ENCODE results near the gene DZIP1L. TPM values are rescaled to one million over a fixed set of nuclear protein-coding genes. Genes with fewer than 3 reads are reported as not detected.

Gene DZIP1L
- total RNA-seq, 1 experiment from 2014 or later, result 10.4 TPM

DNA sequence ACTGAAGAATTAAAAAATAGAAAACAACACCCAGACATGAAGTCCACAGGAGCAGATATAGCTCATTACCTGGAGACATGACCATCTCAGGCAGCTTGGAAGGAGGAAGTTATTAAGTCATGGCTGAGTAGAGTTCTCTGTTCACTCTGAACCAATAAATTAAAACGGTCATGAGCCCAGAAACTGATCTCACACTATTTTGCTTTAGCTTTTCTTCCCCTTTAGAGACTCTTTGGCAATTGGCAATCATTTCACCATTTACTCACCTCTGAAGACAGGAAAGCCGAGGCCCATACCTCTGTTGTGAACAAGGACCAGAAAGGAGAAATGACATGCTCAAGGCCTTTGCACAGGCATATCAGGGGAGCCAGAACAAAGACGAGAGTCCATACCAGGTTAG is 78.8 kb downstream of the DZIP1L start:
- Histone ChIP-seq H4K5ac (ENCODE audit: insufficient read length, low read depth, low read length) (no peak overlapping the region), H3K56ac (ENCODE audit: insufficient read length, low read depth, low read length) (no peak overlapping the region), H3K79me2 (ENCODE audit: insufficient read depth, low read length) (no peaks in the 10 kb centered on the region), H3K4me1 (ENCODE audit: insufficient read depth, low read length) (no peaks in the 10 kb centered on the region), H2BK12ac (ENCODE audit: insufficient read length, low read depth, low read length) (no peak overlapping the region), H3K18ac (ENCODE audit: insufficient read length, low read depth, low read length) (no peak overlapping the region), H3K4ac (ENCODE audit: low read depth, low read length) (no peak overlapping the region), H4K8ac (replicated peaks; ENCODE audit: insufficient read length, low read depth, low read length) (no peak overlapping the region), H3K9me3 (ENCODE audit: control insufficient read depth, low read depth, low read length) (no peaks in the 10 kb centered on the region), H3K23me2 (ENCODE audit: insufficient read length, low read depth, low read length, poor library complexity, severe bottlenecking) (no peaks in the 10 kb centered on the region), H2AFZ (ENCODE audit: low read length) (no peak overlapping the region), H4K20me1 (ENCODE audit: control insufficient read depth, insufficient read depth, insufficient read length) (no peaks in the 10 kb centered on the region), H3K14ac (ENCODE audit: insufficient read depth, low read length) (no peak overlapping the region), H3K23ac (ENCODE audit: insufficient read length, low read depth, low read length) (no peak overlapping the region), H2AK5ac (ENCODE audit: insufficient read length, low read length) (no peak overlapping the region), H3K27me3 (ENCODE audit: insufficient read depth, low read length) (no peaks in the 10 kb centered on the region), H3K9ac (ENCODE audit: extremely low read depth, insufficient read length, low read length) (no peak overlapping the region), H2BK5ac (ENCODE audit: insufficient read length, low read length) (no peak overlapping the region), H2BK20ac (ENCODE audit: low read depth, low read length, poor library complexity, severe bottlenecking) (no peak overlapping the region), H3T11ph (ENCODE audit: low read length) (no peak overlapping the region), H3K79me1 (ENCODE audit: insufficient read depth, low read depth, low read length, poor library complexity, severe bottlenecking) (no peaks in the 10 kb centered on the region), H3K27ac (ENCODE audit: insufficient read length, low read depth, low read length) (no peak overlapping the region), H2BK15ac (ENCODE audit: low read depth, low read length) (no peak overlapping the region), H3K4me2 (ENCODE audit: insufficient read depth, insufficient read length, low read length) (no peak overlapping the region), H2BK120ac (ENCODE audit: low read depth, low read length, poor library complexity, severe bottlenecking) (no peak overlapping the region), H4K91ac (ENCODE audit: insufficient read length, low read depth, low read length) (no peak overlapping the region)
- H3K36me3 Mint-ChIP-seq (ENCODE audit: insufficient read depth in 1 of 3, low read depth in 3 of 3), result no peaks in the 10 kb centered on the region
- no peaks in the 10 kb centered on the region for H3K27me3 Mint-ChIP-seq (ENCODE audit: low read depth)
- TF ChIP-seq, protein P1, sequence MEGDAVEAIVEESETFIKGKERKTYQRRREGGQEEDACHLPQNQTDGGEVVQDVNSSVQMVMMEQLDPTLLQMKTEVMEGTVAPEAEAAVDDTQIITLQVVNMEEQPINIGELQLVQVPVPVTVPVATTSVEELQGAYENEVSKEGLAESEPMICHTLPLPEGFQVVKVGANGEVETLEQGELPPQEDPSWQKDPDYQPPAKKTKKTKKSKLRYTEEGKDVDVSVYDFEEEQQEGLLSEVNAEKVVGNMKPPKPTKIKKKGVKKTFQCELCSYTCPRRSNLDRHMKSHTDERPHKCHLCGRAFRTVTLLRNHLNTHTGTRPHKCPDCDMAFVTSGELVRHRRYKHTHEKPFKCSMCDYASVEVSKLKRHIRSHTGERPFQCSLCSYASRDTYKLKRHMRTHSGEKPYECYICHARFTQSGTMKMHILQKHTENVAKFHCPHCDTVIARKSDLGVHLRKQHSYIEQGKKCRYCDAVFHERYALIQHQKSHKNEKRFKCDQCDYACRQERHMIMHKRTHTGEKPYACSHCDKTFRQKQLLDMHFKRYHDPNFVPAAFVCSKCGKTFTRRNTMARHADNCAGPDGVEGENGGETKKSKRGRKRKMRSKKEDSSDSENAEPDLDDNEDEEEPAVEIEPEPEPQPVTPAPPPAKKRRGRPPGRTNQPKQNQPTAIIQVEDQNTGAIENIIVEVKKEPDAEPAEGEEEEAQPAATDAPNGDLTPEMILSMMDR (conservative IDR thresholded peaks at IDR 0.05), result no peak
- no peak for DNase-seq
- peaks cover 0 to 2% of the 10 kb centered on the region in 2 experiments; a peak in 1 of 4 replicates for H3K4me1 Mint-ChIP-seq
- H3K27ac Mint-ChIP-seq, result peak overlapping the region in 1 of 3 experiments; percentile 29; a peak in 1 of 7 replicates
- no CpG with 5 or more reads among the region's 3 CpGs for WGBS (ENCODE audit: extremely low coverage, insufficient read length, low lambda C conversion rate)
- no peak overlapping the region for H3K4me3 Mint-ChIP-seq
- H3K9me3 Mint-ChIP-seq, result no peaks in the 10 kb centered on the region
